ENCODE results near the gene TRAF1. TPM values are rescaled to one million over a fixed set of nuclear protein-coding genes. Genes with fewer than 3 reads are reported as not detected.

The TRAF1 gene
- total RNA-seq, 1 donor from 2014 or later, result 16.7 TPM

DNA sequence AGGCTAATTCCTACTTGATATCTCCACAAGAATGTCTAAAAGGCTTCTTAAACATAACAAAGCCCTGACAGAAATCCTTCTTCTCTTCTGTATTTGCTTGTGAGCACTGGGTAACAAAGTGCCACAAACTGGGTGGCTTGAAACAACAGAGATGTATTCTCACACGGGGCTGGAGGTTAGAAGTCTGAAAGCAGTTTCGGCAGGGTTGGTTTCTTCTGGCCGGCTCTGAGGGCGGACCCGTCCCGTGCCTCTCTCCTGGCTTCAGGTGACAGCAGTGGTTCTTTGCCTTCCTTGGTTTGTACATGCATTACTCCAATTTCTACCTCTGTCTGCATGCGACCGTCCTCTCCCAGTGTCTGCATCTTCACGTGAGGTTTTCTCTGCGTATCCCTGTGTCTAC is 14.0 kb upstream of the TRAF1 start:
- no peak for DNase-seq (ENCODE audit: low spot score in 2 of 2)
- H3K27ac ChIP-seq, result peak overlapping the region in 1 of 2 donors; percentile 78
- H3K36me3 ChIP-seq, result no peaks in the 10 kb centered on the region
- TF ChIP-seq, protein P1, sequence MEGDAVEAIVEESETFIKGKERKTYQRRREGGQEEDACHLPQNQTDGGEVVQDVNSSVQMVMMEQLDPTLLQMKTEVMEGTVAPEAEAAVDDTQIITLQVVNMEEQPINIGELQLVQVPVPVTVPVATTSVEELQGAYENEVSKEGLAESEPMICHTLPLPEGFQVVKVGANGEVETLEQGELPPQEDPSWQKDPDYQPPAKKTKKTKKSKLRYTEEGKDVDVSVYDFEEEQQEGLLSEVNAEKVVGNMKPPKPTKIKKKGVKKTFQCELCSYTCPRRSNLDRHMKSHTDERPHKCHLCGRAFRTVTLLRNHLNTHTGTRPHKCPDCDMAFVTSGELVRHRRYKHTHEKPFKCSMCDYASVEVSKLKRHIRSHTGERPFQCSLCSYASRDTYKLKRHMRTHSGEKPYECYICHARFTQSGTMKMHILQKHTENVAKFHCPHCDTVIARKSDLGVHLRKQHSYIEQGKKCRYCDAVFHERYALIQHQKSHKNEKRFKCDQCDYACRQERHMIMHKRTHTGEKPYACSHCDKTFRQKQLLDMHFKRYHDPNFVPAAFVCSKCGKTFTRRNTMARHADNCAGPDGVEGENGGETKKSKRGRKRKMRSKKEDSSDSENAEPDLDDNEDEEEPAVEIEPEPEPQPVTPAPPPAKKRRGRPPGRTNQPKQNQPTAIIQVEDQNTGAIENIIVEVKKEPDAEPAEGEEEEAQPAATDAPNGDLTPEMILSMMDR (IDR thresholded peaks at IDR 0.05), result no peak
- intact Hi-C loops (cut with DNase I), result no loop called here
- peaks cover 25 to 57% of the 10 kb centered on the region in 2 donors for H3K4me1 ChIP-seq
- H3K9me3 ChIP-seq, result no peaks in the 10 kb centered on the region
- no peaks in the 10 kb centered on the region for H3K27me3 ChIP-seq
- H3K4me3 ChIP-seq, result no peak overlapping the region

DNA sequence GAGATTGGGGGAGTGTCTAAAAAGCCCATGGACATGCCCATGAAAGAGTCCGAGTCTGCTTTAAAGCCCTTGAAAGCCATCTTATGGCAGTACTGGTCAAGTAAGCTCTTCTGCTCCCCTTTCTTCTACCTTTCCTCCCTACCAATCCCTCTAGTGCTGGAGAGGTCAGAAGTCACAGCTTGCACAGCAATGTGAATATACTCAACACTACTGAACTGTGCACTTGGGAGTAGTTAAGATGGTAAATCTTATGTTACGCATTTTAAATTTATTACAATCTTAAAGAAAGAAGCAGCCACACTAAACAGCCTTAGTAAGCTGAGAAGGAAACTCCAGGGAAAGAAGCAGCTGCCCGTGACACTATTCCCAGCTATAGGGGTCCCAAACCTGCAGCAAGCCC is 12.3 kb upstream of the TRAF1 start:
- Histone ChIP-seq H3K36me3 (no peaks in the 10 kb centered on the region), H3K27ac (peak overlapping the region; percentile 97 to 98), H3K27me3 (no peaks in the 10 kb centered on the region), H3K4me3 (no peak overlapping the region), H3K4me1 (peaks cover 39 to 73% of the 10 kb centered on the region in 2 donors), H3K9me3 (no peaks in the 10 kb centered on the region)
- DNase-seq (ENCODE audit: low spot score in 2 of 2), result no peak
- intact Hi-C loops (cut with DNase I), result loop anchor here (10.0 kb wide), 2 partner anchors 204 to 346 kb away; no protein-coding TSS in a partner anchor
- TF ChIP-seq, protein P1 (IDR thresholded peaks at IDR 0.05), result no peak

DNA sequence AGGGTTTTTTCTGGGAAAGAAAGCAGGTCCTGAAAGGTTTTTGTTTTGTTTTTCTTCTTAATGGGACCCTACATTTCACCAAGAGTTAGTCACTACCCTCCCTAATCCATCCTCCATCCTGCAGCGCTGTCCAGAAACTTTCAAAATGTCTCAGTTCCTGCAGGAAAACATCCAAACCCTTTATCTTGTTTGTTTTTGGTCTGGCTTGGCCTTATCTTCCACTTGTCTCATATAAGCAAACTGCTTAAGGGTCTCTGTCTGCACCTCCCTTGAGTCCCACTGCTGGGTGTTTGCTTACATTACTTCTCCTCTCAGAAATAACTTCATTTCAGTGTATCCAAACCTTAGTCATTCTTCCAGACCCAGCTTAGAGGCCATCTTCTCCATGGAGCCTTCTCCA is 11.0 kb upstream of the TRAF1 start:
- intact Hi-C loops (cut with DNase I), result loop anchor here (10.0 kb wide), 2 partner anchors 203 to 347 kb away; no protein-coding TSS in a partner anchor
- Histone ChIP-seq H3K4me1 (peaks cover 33 to 78% of the 10 kb centered on the region in 2 donors), H3K27me3 (no peaks in the 10 kb centered on the region), H3K27ac (peak overlapping the region; percentile 97 to 98), H3K9me3 (no peaks in the 10 kb centered on the region), H3K36me3 (no peaks in the 10 kb centered on the region), H3K4me3 (no peak overlapping the region)
- TF ChIP-seq, protein P1 (IDR thresholded peaks at IDR 0.05), result no peak
- DNase-seq (ENCODE audit: low spot score in 2 of 2), result no peak

DNA sequence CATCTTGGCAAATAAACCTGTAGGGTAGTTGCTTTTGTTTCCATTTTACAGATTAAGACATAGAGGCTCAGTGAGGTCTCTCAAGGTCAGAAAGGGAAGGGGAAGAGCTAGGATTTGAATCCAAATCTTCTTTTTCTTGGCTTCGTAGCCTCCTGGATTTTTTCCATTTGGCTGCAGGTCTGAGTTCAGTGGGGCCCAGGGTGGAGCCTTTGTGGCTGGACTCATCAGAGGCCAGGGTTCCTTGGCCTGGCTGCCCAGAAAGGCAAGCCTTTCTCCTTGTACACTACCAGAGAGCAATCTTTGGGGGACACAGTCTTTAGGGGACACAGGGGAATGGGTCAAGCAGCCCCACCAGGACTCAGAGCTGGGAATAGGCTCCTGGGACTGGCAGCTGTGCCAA is 10.5 kb upstream of the TRAF1 start:
- Histone ChIP-seq H3K27ac (peak overlapping the region; percentile 97 to 98), H3K9me3 (no peaks in the 10 kb centered on the region), H3K4me3 (no peak overlapping the region), H3K4me1 (peaks cover 32 to 79% of the 10 kb centered on the region in 2 donors), H3K27me3 (no peaks in the 10 kb centered on the region), H3K36me3 (no peaks in the 10 kb centered on the region)
- DNase-seq (ENCODE audit: low spot score in 2 of 2), result peak in 1 of 2 donors; percentile 70
- intact Hi-C loops (cut with DNase I), result loop anchor here (10.0 kb wide), 2 partner anchors 202 to 348 kb away; no protein-coding TSS in a partner anchor
- TF ChIP-seq, protein P1 (IDR thresholded peaks at IDR 0.05), result no peak

DNA sequence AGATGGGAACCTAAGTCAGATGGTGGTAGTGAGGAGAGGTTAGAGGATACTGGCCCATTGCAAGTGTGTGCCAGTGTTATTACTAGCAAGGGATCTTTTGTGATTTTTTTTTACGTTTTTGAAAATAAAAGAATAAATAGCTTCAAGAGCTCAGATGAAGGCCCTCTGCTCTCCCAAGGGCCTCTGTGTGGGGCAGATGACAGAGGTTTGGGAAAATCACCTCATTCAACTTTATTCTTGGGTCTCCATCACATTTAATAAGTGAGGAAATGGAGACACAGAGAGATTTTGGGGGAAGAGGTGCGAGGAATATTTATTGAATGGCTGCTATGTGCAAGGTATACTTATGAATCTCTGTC is 10.1 kb upstream of the TRAF1 start:
- intact Hi-C loops (cut with DNase I), result loop anchor here (1.0 to 10.0 kb wide), 7 partner anchors 20 to 348 kb away; partner anchors contain the start of genes FBXW2 and PHF19
- no peak overlapping the region for H3K4me3 ChIP-seq
- H3K4me1 ChIP-seq, result peaks cover 34 to 79% of the 10 kb centered on the region in 2 donors
- no peak for DNase-seq (ENCODE audit: low spot score in 2 of 2)
- no peaks in the 10 kb centered on the region for H3K9me3 ChIP-seq
- H3K27me3 ChIP-seq, result no peaks in the 10 kb centered on the region
- H3K27ac ChIP-seq, result peak overlapping the region; percentile 97 to 98
- TF ChIP-seq, protein P1 (IDR thresholded peaks at IDR 0.05), result no peak
- H3K36me3 ChIP-seq, result no peaks in the 10 kb centered on the region

Data from ascending aorta (tissue), 2 donors.